Thoracic aorta (tissue), 2 donors: Measurements from ENCODE around the gene VCAM1. TPM values are rescaled to one million over a fixed set of nuclear protein-coding genes. Genes with fewer than 3 reads are reported as not detected.

ENCODE experiments used
- ATAC-seq: fragments of 150-250 bp; one replicate; pipeline ENCODE4 v1.8.0; 2017; ENCODE audit warnings: low read depth; ENCODE audit not compliant: insufficient number of reproducible peaks, low FRiP score
- DNase-seq: peaks from one replicate; pipeline ENCODE4 v3.0.0-alpha.2; 2020; ENCODE audit warnings: low spot score
- H3K27ac ChIP-seq, 2 donors: fragments of 200-600 bp; sonication (generic); 1 replicate in 1 of 2; 2 replicates in 1 of 2; pipeline ENCODE4 v1.5.1; 2016; ENCODE audit warnings: mild to moderate bottlenecking in 2 of 2, moderate library complexity in 2 of 2
- H3K27me3 ChIP-seq: fragments of 200-600 bp; sonication (generic); replicated peaks from 2 replicates; pipeline ENCODE4 v1.6.0; 2016; ENCODE audit warnings: mild to moderate bottlenecking; ENCODE audit not compliant: insufficient read depth
- H3K36me3 ChIP-seq: fragments of 200-600 bp; sonication (generic); one replicate; pipeline ENCODE4 v1.5.1; 2016
- H3K4me1 ChIP-seq, 2 donors: fragments of 200-600 bp; sonication (generic); 1 replicate in 1 of 2; 2 replicates in 1 of 2; pipeline versions ENCODE4 v1.5.1 to v1.6.0; 2016; ENCODE audit warnings: low read depth in 2 of 2, mild to moderate bottlenecking in 1 of 2; ENCODE audit not compliant: control insufficient read depth in 1 of 2
- H3K4me3 ChIP-seq: fragments of 200-600 bp; sonication (generic); 2 replicates; pipeline ENCODE4 v1.5.1; 2016; ENCODE audit warnings: mild to moderate bottlenecking
- H3K9me3 ChIP-seq: fragments of 200-600 bp; sonication (generic); 2 replicates; pipeline ENCODE4 v1.5.1; 2016
- total RNA-seq, 2 donors: library from RNA; depleted of rRNA; stranded (reverse); fragments of >200 nt; gene quantifications; one replicate each; pipeline versions ENCODE4 v1.1.0 to v1.2.3, GENCODE V29; 2016
- TF ChIP-seq, protein P1 (sequence below): fragments of 200-600 bp; sonication (generic); IDR thresholded peaks from one replicate; pipeline ENCODE4 v1.5.1; 2019; ENCODE audit warnings: antibody characterized with exemption

Gene VCAM1
- total RNA-seq, 2 donors from 2014 or later = 42.4 to 77.6 TPM

DNA sequence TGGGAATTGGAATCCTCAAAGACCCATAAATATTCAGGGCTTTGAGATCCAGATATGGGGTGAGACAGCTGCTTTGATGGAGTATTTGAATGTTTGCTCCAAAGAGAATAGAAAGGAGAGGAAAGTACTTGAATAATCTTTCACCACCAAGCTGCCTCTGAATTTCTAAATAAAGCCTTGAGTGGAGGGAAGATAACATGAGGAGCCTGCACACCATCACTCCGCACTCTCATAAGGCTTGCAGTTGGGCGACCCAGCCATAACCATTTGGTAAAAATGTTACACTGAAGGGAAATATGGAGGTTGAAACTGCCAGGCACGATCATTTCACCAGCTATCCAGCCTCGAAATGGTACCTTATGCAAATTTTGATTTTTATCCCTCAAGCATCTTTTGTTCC is 38.4 kb downstream of the VCAM1 start:
- H3K4me1 ChIP-seq = no peaks in the 10 kb centered on the region
- ATAC-seq (no peak), DNase-seq (no peak)
- H3K27me3 ChIP-seq = no peaks in the 10 kb centered on the region
- no peaks in the 10 kb centered on the region for H3K36me3 ChIP-seq
- no peaks in the 10 kb centered on the region for H3K9me3 ChIP-seq
- H3K27ac ChIP-seq = no peak overlapping the region
- TF ChIP-seq, protein P1, sequence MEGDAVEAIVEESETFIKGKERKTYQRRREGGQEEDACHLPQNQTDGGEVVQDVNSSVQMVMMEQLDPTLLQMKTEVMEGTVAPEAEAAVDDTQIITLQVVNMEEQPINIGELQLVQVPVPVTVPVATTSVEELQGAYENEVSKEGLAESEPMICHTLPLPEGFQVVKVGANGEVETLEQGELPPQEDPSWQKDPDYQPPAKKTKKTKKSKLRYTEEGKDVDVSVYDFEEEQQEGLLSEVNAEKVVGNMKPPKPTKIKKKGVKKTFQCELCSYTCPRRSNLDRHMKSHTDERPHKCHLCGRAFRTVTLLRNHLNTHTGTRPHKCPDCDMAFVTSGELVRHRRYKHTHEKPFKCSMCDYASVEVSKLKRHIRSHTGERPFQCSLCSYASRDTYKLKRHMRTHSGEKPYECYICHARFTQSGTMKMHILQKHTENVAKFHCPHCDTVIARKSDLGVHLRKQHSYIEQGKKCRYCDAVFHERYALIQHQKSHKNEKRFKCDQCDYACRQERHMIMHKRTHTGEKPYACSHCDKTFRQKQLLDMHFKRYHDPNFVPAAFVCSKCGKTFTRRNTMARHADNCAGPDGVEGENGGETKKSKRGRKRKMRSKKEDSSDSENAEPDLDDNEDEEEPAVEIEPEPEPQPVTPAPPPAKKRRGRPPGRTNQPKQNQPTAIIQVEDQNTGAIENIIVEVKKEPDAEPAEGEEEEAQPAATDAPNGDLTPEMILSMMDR = no peak
- H3K4me3 ChIP-seq = no peak overlapping the region

- DNase-seq (no peak), ATAC-seq (no peak)
- Histone ChIP-seq H3K4me3 (no peak overlapping the region), H3K27ac (no peak overlapping the region), H3K4me1 (no peaks in the 10 kb centered on the region), H3K36me3 (no peaks in the 10 kb centered on the region), H3K27me3 (no peaks in the 10 kb centered on the region), H3K9me3 (no peaks in the 10 kb centered on the region)
- TF ChIP-seq, protein P1 = no peak
Measured at GRCh38 chr1:100759188-100759587, 39.6 kb downstream of the VCAM1 start.

DNA sequence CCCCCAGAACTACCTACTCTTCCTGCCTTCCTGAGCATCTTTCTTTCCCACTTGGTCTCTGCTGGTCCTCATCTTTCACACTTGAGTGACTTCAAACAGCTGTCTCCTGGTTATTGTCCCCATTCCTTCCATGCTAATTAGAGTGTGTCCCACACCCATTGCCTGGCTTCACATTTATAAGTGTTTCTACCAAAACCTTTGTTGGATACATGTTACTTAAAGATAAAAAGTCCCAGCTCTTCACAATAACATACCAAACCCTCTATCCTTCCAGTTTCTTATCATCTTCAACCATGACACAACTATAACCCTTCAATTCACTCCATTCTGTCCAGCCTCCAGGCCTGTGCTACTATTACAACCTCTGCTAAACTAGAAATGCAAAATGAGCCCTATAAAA is 41.0 kb downstream of the VCAM1 start:
- no peaks in the 10 kb centered on the region for H3K9me3 ChIP-seq
- ATAC-seq (no peak), DNase-seq (no peak)
- TF ChIP-seq, protein P1 = no peak
- H3K4me1 ChIP-seq = no peaks in the 10 kb centered on the region
- no peaks in the 10 kb centered on the region for H3K36me3 ChIP-seq
- no peak overlapping the region for H3K27ac ChIP-seq
- no peaks in the 10 kb centered on the region for H3K27me3 ChIP-seq
- H3K4me3 ChIP-seq = no peak overlapping the region

GRCh38 chr1:100762461-100762860 is 42.9 kb downstream of the VCAM1 start:
- no peak overlapping the region for H3K4me3 ChIP-seq
- TF ChIP-seq, protein P1 = no peak
- DNase-seq = no peak
- H3K27ac ChIP-seq = no peak overlapping the region
- no peaks in the 10 kb centered on the region for H3K27me3 ChIP-seq
- ATAC-seq = no peak
- no peaks in the 10 kb centered on the region for H3K36me3 ChIP-seq
- no peaks in the 10 kb centered on the region for H3K4me1 ChIP-seq
- no peaks in the 10 kb centered on the region for H3K9me3 ChIP-seq

DNA sequence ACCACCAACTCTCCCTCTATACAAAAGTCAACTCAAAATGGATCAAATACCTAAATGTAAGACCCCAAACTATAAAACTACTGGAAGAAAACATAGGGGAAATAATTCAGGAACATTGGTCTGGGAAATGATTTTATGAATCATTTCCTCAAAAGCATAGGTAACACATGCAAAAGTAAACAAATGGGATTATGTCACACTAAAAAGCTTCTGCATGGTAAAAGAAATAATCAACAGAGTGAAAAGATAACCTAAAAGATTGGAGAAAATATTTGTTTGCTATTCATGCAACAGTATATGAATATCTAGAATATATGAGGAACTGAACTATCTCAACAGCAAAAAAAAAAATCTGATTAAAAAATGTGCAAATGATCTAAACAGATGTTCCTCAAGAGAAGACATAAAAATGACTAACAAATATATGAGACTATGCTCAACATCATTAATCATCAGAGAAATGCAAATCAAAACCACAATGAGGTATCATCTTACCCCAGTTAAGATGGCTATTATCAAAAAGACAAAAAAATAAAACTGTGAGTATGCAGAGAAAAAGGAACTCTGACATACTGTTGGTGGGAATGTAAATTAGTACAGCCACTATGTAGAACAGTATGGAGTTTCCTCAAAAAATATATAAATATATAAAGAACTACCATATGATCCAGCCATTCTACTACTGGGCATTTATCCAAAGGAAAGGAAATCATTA is 47.8 kb downstream of the VCAM1 start:
- no peaks in the 10 kb centered on the region for H3K36me3 ChIP-seq
- DNase-seq (no peak), ATAC-seq (no peak)
- no peaks in the 10 kb centered on the region for H3K9me3 ChIP-seq
- no peak overlapping the region for H3K4me3 ChIP-seq
- TF ChIP-seq, protein P1 = no peak
- no peak overlapping the region for H3K27ac ChIP-seq
- H3K4me1 ChIP-seq = peaks cover 4 to 15% of the 10 kb centered on the region in 2 donors
- H3K27me3 ChIP-seq = no peaks in the 10 kb centered on the region
